OCI-LY1 (cell line): ENCODE measurements around the gene TGFBR3L.

Experiments
- H2AFZ ChIP-seq: fragments of 200-600 bp; sonication (generic), shearing (Covaris generic); 2 replicates; pipeline ENCODE4 v1.6.0; 2014; ENCODE audit warnings: antibody characterized with exemption, mild to moderate bottlenecking, low read length
- H3F3A ChIP-seq: fragments of 200-600 bp; sonication (generic), shearing (Covaris generic); 2 replicates; pipeline ENCODE4 v1.6.0; 2014; ENCODE audit warnings: mild to moderate bottlenecking, antibody characterized with exemption, low read length, moderate library complexity; ENCODE audit not compliant: insufficient read depth
- H3K27ac ChIP-seq: fragments of 200-600 bp; sonication (generic); 2 replicates; pipeline ENCODE4 v1.5.1; 2014; ENCODE audit warnings: low read length, mixed run types, mild to moderate bottlenecking, low read depth; ENCODE audit not compliant: poor library complexity, severe bottlenecking
- H3K27me3 ChIP-seq: fragments of 200-600 bp; sonication (generic); 2 replicates; pipeline ENCODE4 v1.6.0; 2014; ENCODE audit warnings: antibody characterized with exemption, mild to moderate bottlenecking, low read length, moderate library complexity; ENCODE audit not compliant: insufficient read depth
- H3K36me3 ChIP-seq: fragments of 200-600 bp; sonication (generic); 2 replicates; pipeline ENCODE4 v1.6.1; 2014; ENCODE audit warnings: mild to moderate bottlenecking, antibody characterized with exemption, low read length, moderate library complexity, mixed read lengths; ENCODE audit not compliant: insufficient read depth
- H3K4me1 ChIP-seq: fragments of 200-600 bp; sonication (generic); 2 replicates; pipeline ENCODE4 v1.5.1; 2014; ENCODE audit warnings: mild to moderate bottlenecking, low read length, moderate library complexity; ENCODE audit not compliant: insufficient read depth, severe bottlenecking
- H3K4me2 ChIP-seq: fragments of 200-600 bp; sonication (generic), shearing (Covaris generic); 2 replicates; pipeline ENCODE4 v1.6.1; 2014; ENCODE audit warnings: low read length
- H3K4me3 ChIP-seq: fragments of 200-600 bp; sonication (generic); 2 replicates; pipeline ENCODE4 v1.5.1; 2014; ENCODE audit warnings: low read length, low read depth, mild to moderate bottlenecking, mixed read lengths; ENCODE audit not compliant: poor library complexity, severe bottlenecking
- H3K79me2 ChIP-seq: fragments of 200-600 bp; shearing (Covaris generic); 2 replicates; pipeline ENCODE4 v1.6.1; 2016; ENCODE audit warnings: mixed run types, low read length, mixed read lengths; ENCODE audit not compliant: insufficient read depth
- H3K9ac ChIP-seq: fragments of 200-600 bp; sonication (generic), shearing (Covaris generic); 2 replicates; pipeline ENCODE4 v1.6.1; 2014; ENCODE audit warnings: mild to moderate bottlenecking, low read length, mixed read lengths
- H3K9me2 ChIP-seq: fragments of 200-600 bp; sonication (generic), shearing (Covaris generic); 2 replicates; pipeline ENCODE4 v1.6.1; 2014; ENCODE audit warnings: low read depth, mild to moderate bottlenecking, low read length, mixed read lengths
- H3K9me3 ChIP-seq: fragments of 200-600 bp; shearing (Covaris generic); 2 replicates; pipeline ENCODE4 v1.6.1; 2014; ENCODE audit warnings: low read length, mixed read lengths
- H4K20me1 ChIP-seq: fragments of 200-600 bp; sonication (generic), shearing (Covaris generic); 2 replicates; pipeline ENCODE4 v1.6.0; 2016; ENCODE audit warnings: mild to moderate bottlenecking, low read length; ENCODE audit not compliant: insufficient read depth
- CTCF ChIP-seq: fragments of 200-600 bp; sonication (generic), shearing (Covaris generic); IDR thresholded peaks from 2 replicates; pipeline ENCODE4 v1.5.1; 2017; ENCODE audit warnings: mild to moderate bottlenecking, antibody characterized with exemption, low read length, moderate library complexity, mixed read lengths
- EZH2 ChIP-seq: fragments of 200-600 bp; sonication (generic), shearing (Covaris generic); IDR thresholded peaks from 2 replicates; pipeline ENCODE4 v1.8.0; 2017; ENCODE audit warnings: borderline replicate concordance, mixed run types, mild to moderate bottlenecking, antibody characterized with exemption, low read length, moderate library complexity, mixed read lengths

The TGFBR3L gene

GRCh38 chr19:7930765-7931164 is 16.1 kb downstream of the TGFBR3L start:
- H3K4me1 ChIP-seq, result peaks cover 6% of the 10 kb centered on the region
- no peak overlapping the region for H2AFZ ChIP-seq
- H3K79me2 ChIP-seq, result no peaks in the 10 kb centered on the region
- no peak overlapping the region for H3K9ac ChIP-seq
- no peak overlapping the region for H3K4me3 ChIP-seq
- H3K27me3 ChIP-seq, result no peaks in the 10 kb centered on the region
- H3K36me3 ChIP-seq, result peaks cover 59% of the 10 kb centered on the region
- no peak for TF ChIP-seq CTCF
- no peak for TF ChIP-seq EZH2
- H3K9me3 ChIP-seq, result no peaks in the 10 kb centered on the region
- no peak overlapping the region for H3K4me2 ChIP-seq
- no peaks in the 10 kb centered on the region for H4K20me1 ChIP-seq
- no peaks in the 10 kb centered on the region for H3K9me2 ChIP-seq
- H3K27ac ChIP-seq, result no peak overlapping the region
- H3F3A ChIP-seq, result no peaks in the 10 kb centered on the region

- Histone ChIP-seq H3K9ac (no peak overlapping the region), H4K20me1 (no peaks in the 10 kb centered on the region), H3K79me2 (no peaks in the 10 kb centered on the region), H3K4me3 (no peak overlapping the region), H2AFZ (no peak overlapping the region), H3K9me2 (no peaks in the 10 kb centered on the region), H3K9me3 (no peaks in the 10 kb centered on the region), H3K27me3 (no peaks in the 10 kb centered on the region), H3K4me2 (no peak overlapping the region), H3K27ac (no peak overlapping the region), H3K4me1 (peaks cover 2% of the 10 kb centered on the region), H3F3A (no peaks in the 10 kb centered on the region), H3K36me3 (peaks cover 66% of the 10 kb centered on the region)
- TF ChIP-seq EZH2 (no peak), CTCF (no peak)
These were observed 16.8 kb downstream of the TGFBR3L start for GRCh38 chr19:7931221-7932061.

- no peaks in the 10 kb centered on the region for H3K4me1 ChIP-seq
- no peaks in the 10 kb centered on the region for H4K20me1 ChIP-seq
- H3K79me2 ChIP-seq, result no peaks in the 10 kb centered on the region
- TF ChIP-seq CTCF (no peak), EZH2 (no peak)
- H3K27me3 ChIP-seq, result no peaks in the 10 kb centered on the region
- no peaks in the 10 kb centered on the region for H3K9me3 ChIP-seq
- no peaks in the 10 kb centered on the region for H3F3A ChIP-seq
- H2AFZ ChIP-seq, result no peak overlapping the region
- no peak overlapping the region for H3K27ac ChIP-seq
- H3K4me3 ChIP-seq, result no peak overlapping the region
- no peak overlapping the region for H3K4me2 ChIP-seq
- H3K9me2 ChIP-seq, result no peaks in the 10 kb centered on the region
- peaks cover 75% of the 10 kb centered on the region for H3K36me3 ChIP-seq
- H3K9ac ChIP-seq, result no peak overlapping the region
These were observed 17.8 kb downstream of the TGFBR3L start for GRCh38 chr19:7932276-7932929.
